ENCODE results near the gene TRIAP1.

TRIAP1 gene

DNA sequence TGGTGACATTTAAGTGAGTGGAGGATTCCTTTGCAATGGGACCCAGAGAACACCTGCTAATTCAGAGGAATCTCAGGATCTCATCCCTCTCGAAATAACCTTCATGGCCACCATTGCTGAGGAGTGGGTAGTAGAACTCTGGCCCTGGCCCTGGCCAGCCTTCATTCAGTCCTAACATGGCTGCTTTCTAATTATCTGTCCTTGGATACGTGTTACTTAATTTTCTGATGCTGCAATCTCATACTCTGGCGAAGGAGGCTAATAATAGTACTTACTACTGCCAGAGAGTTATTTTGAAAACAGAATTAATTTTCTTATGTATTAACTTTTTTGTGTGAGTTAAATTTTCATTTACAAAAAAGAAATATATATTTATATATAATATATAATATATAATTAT, 20.4 kb downstream of the TRIAP1 start:
- no peak for FAIRE-seq

DNA sequence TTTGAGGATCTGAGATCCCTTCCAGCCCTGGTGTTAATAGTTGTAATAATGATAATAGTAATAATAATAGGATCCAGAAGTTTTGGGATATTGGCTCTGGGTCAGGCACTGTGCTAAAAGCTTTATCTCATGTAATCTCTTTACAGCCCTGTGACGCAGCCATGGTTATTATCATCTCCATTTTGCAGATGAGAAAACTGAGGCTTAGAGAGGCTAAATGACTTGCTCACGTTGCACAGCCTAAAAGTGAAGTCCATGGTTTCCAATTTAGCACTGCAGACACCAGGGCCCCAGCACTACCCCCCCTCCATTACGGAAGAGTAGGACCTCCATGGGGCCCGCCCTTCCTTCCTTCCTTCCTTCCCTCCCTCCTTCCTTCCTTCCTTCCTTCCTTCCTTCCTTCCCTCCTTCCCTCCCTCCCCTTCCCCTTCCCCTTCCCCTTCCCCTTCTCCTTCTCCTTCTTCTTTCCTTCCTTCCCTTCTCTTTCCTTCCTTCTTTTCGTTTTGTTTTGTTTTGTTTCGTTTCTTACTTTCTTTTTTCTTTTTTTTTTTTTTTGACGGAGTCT, 23.2 kb downstream of the TRIAP1 start:
- no peak for FAIRE-seq

DNA sequence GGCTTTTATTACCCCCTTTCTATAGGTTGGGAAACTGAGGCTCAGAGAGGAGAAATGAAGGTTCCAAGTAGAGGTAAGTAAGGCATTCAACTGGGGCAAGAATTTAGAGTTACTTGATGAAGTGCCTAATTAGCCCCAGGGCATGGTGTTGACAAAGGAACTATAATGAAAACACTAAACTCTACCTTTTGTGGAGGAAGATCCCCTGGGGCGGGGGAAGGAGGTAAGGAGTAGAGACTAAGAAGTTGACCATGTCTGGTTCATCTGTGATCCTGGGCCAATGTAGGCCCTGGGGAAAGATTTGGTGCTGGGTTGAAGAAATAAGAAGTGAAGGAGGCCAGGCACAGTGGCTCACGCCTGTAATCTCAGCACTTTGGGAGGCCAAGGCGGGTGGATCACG, 24.5 kb downstream of the TRIAP1 start:
- FAIRE-seq = no peak

DNA sequence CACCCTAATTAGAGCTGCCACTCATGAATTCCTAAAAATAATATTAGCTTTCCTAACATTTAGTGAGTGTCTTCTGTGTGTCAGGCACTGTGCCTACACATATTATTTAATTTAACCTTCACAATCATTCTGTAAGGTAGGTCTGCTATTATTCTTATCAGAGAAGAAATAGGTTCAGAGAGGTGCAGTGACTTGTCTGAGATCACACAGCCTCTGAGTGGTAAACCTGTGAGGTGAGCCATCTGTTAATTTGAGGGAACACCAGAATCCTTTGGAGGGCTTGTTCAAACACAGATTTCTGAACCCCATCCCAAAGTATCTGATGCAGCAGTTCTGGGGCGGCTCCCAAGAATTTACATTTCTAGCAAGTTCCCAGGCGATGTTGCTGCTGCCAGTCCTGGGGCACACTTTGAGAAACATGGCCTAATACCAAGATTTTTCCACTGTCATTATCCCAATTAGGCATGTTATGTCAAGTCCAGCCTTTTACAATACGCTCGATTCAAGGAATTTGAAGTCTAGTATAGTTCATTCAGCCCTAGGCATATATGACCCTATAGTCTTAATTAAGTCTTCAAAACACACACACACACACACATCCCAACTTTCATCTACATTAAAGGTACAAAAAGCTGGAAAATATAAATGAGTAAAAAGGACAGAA, 28.1 kb downstream of the TRIAP1 start:
- FAIRE-seq = no peak

DNA sequence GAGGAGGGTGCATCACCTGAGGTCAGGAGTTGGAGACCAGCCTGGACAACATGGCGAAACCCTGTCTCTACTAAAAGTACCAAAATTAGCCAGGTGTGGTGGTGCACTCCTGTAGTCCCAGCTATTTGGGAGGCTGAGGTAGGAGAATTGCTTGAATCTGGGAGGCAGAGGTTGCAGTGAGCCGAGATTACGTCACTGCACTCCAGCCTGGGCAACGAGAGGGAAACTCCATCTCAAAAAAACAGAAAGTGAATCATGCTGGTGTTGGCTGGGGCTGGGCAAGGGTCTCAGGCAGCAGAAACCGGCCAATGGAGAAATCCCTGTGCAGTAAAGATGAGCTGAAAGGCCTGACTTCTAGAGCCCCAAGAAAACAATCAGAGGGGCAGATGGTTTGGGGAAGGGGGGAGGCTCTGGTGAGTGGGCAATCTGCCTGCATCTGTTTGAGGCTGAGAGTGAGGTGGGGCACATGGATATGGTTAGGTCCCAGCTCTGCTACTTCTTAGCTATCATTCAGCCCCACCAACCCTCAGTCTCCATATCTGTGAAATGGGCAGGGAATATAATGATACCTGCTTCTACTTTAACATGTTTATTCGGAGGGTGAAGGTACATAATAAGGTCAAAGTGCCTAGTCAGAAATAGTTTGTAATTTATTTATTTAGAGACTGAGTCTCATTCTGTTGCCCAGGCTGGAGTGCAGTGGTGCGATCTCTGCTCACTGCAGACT, 29.5 kb downstream of the TRIAP1 start:
- FAIRE-seq = no peak

DNA sequence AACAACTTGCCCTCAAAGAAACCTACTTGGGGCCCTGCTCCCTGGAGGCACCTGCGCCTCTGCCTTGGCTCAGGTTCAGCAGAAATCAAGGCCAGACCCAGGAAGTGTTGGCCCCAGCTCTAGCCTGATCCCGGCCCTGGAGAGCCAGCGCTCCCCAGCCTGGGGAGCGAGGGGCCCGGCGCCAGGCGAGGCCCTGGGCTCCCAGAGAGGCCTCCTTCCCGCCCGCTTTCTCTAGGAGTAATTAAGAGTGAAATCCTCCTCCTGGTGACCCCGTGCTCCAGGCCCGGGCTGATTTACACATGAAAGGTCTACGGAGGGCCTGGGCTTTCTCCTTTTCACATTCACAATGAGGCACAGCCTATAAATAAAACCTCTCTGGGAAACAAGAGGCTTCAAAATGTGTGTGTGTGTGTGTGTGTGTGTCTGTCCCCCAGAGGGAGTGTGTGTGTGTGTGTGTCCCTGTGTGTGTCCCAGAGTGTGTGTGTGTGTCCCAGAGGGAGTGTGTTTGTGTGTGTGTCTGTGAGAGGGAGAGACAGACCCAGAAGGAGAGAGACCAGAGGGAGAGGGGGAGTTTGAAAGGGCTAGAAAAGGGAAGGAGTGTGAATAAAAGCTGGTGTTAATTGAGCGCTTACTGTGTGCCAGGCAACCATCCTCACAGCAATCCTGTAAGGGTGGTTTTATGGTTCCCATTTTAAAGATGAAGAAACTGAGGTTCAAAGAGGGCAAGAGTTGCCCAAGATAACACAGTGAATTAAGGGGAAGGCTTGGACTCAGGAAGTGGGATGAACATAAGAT, 32.1 kb downstream of the TRIAP1 start:
- FAIRE-seq = no peak

DNA sequence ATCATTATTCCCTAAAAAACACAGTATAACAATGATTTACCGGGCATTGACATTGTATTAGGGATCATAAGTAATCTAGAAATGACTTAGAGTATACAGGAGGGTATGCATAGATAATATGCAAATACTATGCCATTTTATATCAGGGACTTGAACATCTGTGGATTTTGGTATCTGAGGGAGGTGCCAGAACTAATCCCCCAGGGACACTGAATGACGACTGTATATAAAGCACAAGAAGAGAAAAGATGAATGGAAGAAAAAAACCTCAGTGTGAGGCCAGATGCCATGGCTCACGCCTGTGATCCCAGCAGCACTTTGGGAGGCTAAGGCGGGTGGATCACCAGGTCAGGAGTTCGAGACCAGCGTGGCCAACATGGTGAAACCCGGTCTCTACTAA, 33.8 kb downstream of the TRIAP1 start:
- no peak for FAIRE-seq

DNA sequence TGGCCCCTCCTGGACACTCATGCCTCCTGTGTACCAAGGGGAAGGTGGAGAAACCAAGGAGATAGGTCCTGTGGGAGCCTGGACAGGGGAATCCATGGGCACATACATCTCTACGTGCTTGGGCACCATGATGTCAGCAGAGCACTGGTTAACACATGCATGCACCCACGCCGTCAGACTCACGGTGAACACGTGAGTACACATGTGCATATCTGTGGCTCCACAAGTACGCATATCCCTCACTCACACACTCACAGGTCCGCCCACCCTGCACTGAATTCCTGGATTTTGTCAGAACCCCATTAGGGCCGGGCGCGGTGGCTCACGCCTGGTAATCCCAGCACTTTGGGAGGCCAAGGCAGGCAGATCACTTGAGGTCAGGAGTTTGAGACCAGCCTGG, 37.4 kb downstream of the TRIAP1 start:
- no peak for FAIRE-seq

DNA sequence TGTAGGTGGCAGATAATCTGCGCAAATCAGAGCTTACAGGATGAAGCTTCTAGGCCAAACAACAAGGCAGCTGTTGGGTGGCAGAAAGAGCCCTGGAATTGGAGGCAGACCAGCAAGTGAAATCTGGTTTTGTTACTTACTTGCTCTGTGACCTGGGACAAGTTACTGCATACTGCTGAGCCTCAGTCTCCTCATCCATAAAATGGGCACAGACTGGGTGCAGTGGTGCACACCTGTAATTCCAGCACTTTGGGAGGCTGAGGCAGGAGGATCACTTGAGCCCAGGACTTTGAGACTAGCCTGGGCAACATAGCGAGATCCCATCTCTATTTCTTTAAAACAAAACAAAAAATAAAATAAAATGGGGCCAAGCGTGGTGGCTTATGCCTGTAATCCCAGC, 39.6 kb downstream of the TRIAP1 start:
- no peak for FAIRE-seq

DNA sequence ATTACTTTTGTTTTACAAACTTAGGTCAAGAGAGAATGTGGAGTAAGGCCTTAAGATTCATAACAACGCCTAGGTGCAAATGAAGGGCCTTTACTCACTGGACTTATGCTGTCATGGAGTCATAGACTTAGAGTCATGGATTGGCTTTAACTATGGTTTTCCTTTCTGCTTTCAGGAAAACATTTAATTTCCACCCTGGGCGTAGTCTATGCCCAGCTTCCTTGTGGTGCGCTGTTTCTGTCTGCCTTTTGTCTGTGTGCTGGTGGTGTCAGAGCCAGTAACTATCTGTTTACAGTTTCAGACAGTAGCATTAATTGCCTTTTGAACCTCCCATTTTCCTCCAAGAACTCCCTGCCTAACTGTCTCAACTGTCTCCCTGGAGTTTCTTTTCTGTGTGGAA, 40.1 kb downstream of the TRIAP1 start:
- no peak for FAIRE-seq

DNA sequence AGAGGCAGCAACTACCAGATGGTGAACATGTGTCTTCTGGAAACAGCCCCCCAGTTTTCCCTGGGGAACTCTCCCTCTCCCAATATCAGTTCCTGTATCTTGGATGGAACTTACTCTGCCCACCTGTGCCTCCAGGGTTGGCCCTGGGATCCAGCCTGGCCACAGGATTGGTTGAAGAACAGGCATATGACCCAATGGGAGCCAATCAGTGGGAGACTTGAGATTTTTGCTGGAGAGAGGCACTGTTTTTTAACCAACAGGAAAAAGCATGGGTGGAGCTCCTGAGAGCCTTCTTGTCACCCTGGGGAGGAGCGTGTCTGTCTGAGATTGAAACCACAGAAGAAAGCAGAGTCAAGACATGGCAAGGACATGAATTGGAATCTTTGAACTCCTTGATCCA, 41.9 kb downstream of the TRIAP1 start:
- no peak for FAIRE-seq

DNA sequence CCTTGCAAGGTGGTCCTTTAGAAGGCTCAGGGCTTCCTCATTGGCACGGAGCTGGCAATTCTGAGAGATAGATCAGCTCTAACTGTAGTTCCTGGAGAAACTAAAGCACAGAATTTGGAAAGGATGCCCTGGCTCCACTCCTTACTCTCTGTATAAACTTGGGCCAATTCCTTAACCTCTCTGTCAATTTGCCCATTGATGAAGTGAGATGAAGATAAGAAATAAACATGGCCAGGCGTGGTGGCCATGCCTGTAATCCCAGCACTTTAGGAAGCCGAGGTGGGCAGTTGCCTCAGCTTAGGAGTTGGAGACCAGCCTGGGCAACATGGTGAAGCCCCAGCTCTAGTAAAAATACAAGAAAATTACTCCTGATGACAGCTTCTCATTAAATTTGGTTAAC, 42.3 kb downstream of the TRIAP1 start:
- no peak for FAIRE-seq

DNA sequence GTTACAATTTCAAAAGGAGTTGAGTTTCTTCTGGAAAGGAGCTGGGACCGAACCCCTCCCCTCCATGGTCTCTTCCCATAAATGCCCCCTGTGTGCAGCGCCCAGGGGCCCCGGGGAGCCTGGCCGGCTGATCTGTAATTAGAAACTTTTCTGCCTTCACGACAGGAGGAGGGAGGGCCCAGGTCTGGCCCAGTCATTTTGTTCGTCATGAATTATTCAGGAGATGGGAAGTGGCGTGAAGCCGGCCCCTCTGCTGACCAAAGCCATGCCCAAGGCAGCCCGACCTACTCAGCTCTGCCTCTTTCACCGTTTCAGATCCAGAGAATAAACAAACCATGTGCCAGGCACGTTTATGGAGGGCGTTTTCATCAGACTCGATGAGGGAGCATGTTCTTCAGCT, 44.0 kb downstream of the TRIAP1 start:
- no peak for FAIRE-seq

DNA sequence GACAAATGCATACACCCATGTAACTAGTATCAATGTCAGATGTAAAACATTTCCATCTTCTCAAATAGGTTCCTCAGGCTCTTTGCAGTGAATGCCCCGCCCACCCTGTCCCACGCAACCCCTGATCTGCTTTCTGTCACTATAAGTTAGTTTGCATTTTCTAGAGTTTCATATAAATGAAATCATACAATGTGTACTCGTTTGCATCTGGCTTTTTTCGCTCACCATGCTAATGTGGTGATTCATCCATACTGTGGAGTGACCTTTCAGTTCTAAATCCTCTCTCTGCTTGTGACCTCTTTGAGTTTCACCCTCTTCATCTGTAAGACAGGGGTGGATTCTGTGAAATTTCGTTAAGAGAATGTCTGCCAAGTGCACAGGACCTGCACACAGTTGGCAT, 46.7 kb downstream of the TRIAP1 start:
- no peak for FAIRE-seq

DNA sequence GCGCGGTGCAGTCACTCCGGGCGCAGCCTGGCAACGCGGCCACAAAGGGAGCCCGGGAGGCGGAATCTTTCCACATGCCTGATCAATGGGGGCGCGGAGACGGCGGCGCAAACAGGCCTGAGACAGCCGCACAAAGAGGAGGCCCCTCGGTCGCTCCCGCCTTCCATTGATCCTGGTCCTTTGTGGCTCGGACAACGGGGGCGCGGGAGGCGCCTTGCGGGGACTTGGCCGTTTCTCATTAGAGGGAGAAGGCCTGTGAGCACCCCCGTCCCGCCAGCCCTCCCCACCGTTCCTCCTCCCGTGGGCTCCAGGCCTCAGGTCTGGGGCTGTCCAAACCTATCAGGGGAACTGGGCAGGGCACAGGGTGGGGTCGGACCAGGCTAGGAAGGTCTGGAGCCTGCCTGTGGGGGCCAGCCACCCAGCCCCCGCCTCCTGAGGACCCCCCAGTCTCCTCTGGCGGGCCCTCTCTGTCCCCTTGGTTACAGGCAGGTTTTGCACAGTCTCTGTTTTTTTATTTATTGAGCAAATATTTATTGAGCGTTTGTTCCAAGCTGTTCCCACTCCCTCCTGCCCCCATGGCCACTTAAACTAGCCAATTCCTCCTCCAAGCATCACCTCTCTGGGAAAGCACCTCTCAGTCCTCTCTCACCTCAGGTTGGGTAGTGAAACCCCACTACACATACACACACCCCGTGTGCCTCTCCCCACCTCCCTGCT, 48.2 kb downstream of the TRIAP1 start:
- no peak for FAIRE-seq

DNA sequence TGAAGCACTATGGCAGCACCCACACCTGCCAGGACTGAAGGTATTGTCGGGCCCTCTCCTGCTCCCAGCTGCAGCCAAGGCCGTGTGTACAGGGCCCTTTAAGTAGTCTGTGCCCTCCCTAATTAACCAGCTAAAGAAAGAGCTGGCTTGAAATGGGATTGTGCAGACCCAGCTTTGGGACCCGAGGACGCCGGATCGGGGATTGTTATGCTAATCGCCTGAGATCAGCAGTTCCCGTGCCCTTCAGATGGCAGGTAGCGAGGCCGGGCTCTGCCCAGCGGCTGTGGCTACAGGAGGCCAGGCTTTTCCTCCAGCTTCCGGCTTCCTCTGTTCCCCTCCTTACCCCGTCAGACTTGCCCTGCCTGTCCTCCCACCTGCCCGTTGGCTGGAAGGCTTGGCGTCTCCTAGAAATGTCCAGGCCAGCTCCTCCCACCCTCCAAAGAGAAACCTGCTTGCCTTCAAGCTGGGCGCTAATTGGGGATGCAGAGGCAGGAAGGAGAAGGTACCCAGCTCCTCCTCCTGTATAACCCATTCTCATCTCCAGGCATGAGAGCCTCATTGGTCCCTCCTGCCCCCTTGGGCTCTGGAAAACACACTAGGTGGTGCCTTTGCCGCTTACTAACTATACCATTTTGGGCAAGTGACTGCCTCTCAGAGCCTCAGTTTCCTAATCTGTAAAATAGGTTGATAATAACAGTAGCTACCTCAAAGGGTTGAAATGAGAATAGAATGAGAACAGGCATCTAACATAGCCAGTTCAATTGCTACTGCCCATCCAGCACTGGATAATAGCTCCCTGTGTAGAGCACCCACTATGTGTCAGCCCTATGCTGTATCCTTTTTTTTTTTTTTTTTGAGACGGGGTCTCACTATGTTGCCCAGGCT, 51.5 kb downstream of the TRIAP1 start:
- no peak for FAIRE-seq
